Measurements from ENCODE around the gene TMEM131L. TPM values are rescaled to one million over a fixed set of nuclear protein-coding genes. Genes with fewer than 3 reads are reported as not detected.
"Not testable (repeated sequence)": the region's sequence is repeated elsewhere in the genome, so short reads cannot be mapped to it uniquely, and the experiment has no call there.

Gene TMEM131L
- total RNA-seq, 1 donor from 2014 or later = 18.8 TPM

GRCh38 chr4:153538487-153539357 lies 72.6 kb downstream of the TMEM131L start:
- no peak for DNase-seq (ENCODE audit: extremely low read depth, low read depth, low spot score)

- no peak for DNase-seq (ENCODE audit: extremely low read depth, low read depth, low spot score)
Measured at GRCh38 chr4:153539422-153539821, 73.3 kb downstream of the TMEM131L start.

GRCh38 chr4:153541456-153542096 lies 75.4 kb downstream of the TMEM131L start:
- DNase-seq (ENCODE audit: extremely low read depth, low read depth, low spot score) = no peak

- DNase-seq (ENCODE audit: extremely low read depth, low read depth, low spot score) = no peak
Measured at GRCh38 chr4:153542131-153542530, 76.0 kb downstream of the TMEM131L start.

GRCh38 chr4:153542834-153543233 lies 76.7 kb downstream of the TMEM131L start:
- DNase-seq (ENCODE audit: extremely low read depth, low read depth, low spot score) = no peak

GRCh38 chr4:153543351-153543750 lies 77.2 kb downstream of the TMEM131L start:
- no peak for DNase-seq (ENCODE audit: extremely low read depth, low read depth, low spot score)

- DNase-seq (ENCODE audit: extremely low read depth, low read depth, low spot score) = no peak
Measured at GRCh38 chr4:153545822-153546221, 79.7 kb downstream of the TMEM131L start.

- no peak for DNase-seq (ENCODE audit: extremely low read depth, low read depth, low spot score)
Measured at GRCh38 chr4:153546280-153546679, 80.1 kb downstream of the TMEM131L start.

GRCh38 chr4:153547520-153547919 lies 81.4 kb downstream of the TMEM131L start:
- no peak for DNase-seq (ENCODE audit: extremely low read depth, low read depth, low spot score)

GRCh38 chr4:153548907-153549306 lies 82.7 kb downstream of the TMEM131L start:
- DNase-seq (ENCODE audit: extremely low read depth, low read depth, low spot score) = not testable (repeated sequence)

GRCh38 chr4:153549405-153549804 lies 83.2 kb downstream of the TMEM131L start:
- DNase-seq (ENCODE audit: extremely low read depth, low read depth, low spot score) = no peak

GRCh38 chr4:153553155-153553818 lies 87.1 kb downstream of the TMEM131L start:
- no peak for DNase-seq (ENCODE audit: extremely low read depth, low read depth, low spot score)

- no peak for DNase-seq (ENCODE audit: extremely low read depth, low read depth, low spot score)
Measured at GRCh38 chr4:153553819-153554170, 87.6 kb downstream of the TMEM131L start.

GRCh38 chr4:153555730-153556434 lies 89.7 kb downstream of the TMEM131L start:
- no peak for DNase-seq (ENCODE audit: extremely low read depth, low read depth, low spot score)

GRCh38 chr4:153556435-153556815 lies 90.3 kb downstream of the TMEM131L start:
- no peak for DNase-seq (ENCODE audit: extremely low read depth, low read depth, low spot score)

GRCh38 chr4:153560908-153561307 lies 94.7 kb downstream of the TMEM131L start:
- no peak for DNase-seq (ENCODE audit: extremely low read depth, low read depth, low spot score)

GRCh38 chr4:153564630-153565525 lies 98.7 kb downstream of the TMEM131L start:
- no peak for DNase-seq (ENCODE audit: extremely low read depth, low read depth, low spot score)

- DNase-seq (ENCODE audit: extremely low read depth, low read depth, low spot score) = no peak
Measured at GRCh38 chr4:153566631-153567150, 100.5 kb downstream of the TMEM131L start.

- not testable (repeated sequence) for DNase-seq (ENCODE audit: extremely low read depth, low read depth, low spot score)
Measured at GRCh38 chr4:153567660-153568059, 101.5 kb downstream of the TMEM131L start.
